H9 (cell line): ENCODE measurements around the gene CDAN1. TPM values are rescaled to one million over a fixed set of nuclear protein-coding genes. Genes with fewer than 3 reads are reported as not detected.

Experiments used
- DNase-seq: peaks from one replicate; pipeline ENCODE4 v3.0.0-alpha.2; 2017
- H2AFZ ChIP-seq: one replicate; pipeline ENCODE4 v1.6.1; 2013; ENCODE audit warnings: mild to moderate bottlenecking, low read length, control low read depth, moderate library complexity
- H2AK5ac ChIP-seq: 2 replicates; pipeline ENCODE4 v1.6.1; 2013; ENCODE audit warnings: low read length, control low read depth, mixed read lengths; ENCODE audit not compliant: insufficient read length
- H2BK120ac ChIP-seq: one replicate; pipeline ENCODE4 v1.6.1; 2013; ENCODE audit warnings: low read depth, mild to moderate bottlenecking, low read length, control low read depth, inconsistent platforms; ENCODE audit not compliant: poor library complexity, severe bottlenecking
- H2BK12ac ChIP-seq: 2 replicates; pipeline ENCODE4 v1.6.1; 2013; ENCODE audit warnings: low read length, control low read depth, mixed read lengths, low read depth; ENCODE audit not compliant: insufficient read length
- H2BK15ac ChIP-seq: 2 replicates; pipeline ENCODE4 v1.6.1; 2013; ENCODE audit warnings: low read depth, low read length, control low read depth
- H2BK20ac ChIP-seq: one replicate; pipeline ENCODE4 v1.6.1; 2013; ENCODE audit warnings: low read depth, mild to moderate bottlenecking, low read length, control low read depth, inconsistent platforms; ENCODE audit not compliant: poor library complexity, severe bottlenecking
- H2BK5ac ChIP-seq: 2 replicates; pipeline ENCODE4 v1.6.1; 2013; ENCODE audit warnings: low read length, control low read depth, mixed read lengths; ENCODE audit not compliant: insufficient read length
- H3K14ac ChIP-seq: 2 replicates; pipeline ENCODE4 v1.6.1; 2013; ENCODE audit warnings: low read length, control low read depth; ENCODE audit not compliant: insufficient read depth
- H3K18ac ChIP-seq: 2 replicates; pipeline ENCODE4 v1.6.1; 2013; ENCODE audit warnings: low read depth, mild to moderate bottlenecking, mixed read lengths, low read length, control low read depth; ENCODE audit not compliant: insufficient read length
- H3K23ac ChIP-seq: 2 replicates; pipeline ENCODE4 v1.6.1; 2013; ENCODE audit warnings: low read length, control low read depth, mixed read lengths, low read depth; ENCODE audit not compliant: insufficient read length
- H3K23me2 ChIP-seq: 2 replicates; pipeline ENCODE4 v1.6.1; 2013; ENCODE audit warnings: low read depth, mild to moderate bottlenecking, mixed read lengths, low read length, control low read depth; ENCODE audit not compliant: insufficient read length, poor library complexity, severe bottlenecking
- H3K27ac ChIP-seq: 2 replicates; pipeline ENCODE4 v1.5.1; 2013; ENCODE audit warnings: low read length, control low read depth, mixed read lengths, low read depth; ENCODE audit not compliant: insufficient read length
- H3K27me3 ChIP-seq: 2 replicates; pipeline ENCODE4 v1.6.1; 2013; ENCODE audit warnings: low read length, control low read depth, inconsistent platforms; ENCODE audit not compliant: insufficient read depth
- H3K4ac ChIP-seq: 2 replicates; pipeline ENCODE4 v1.6.1; 2013; ENCODE audit warnings: low read depth, mild to moderate bottlenecking, control low read depth, inconsistent platforms, low read length, moderate library complexity
- H3K4me1 ChIP-seq: 2 replicates; pipeline ENCODE4 v1.6.1; 2013; ENCODE audit warnings: low read length, control low read depth, inconsistent platforms; ENCODE audit not compliant: insufficient read depth
- H3K4me2 ChIP-seq: 2 replicates; pipeline ENCODE4 v1.6.1; 2013; ENCODE audit warnings: low read length, control low read depth, mixed read lengths; ENCODE audit not compliant: insufficient read length, insufficient read depth
- H3K56ac ChIP-seq: 2 replicates; pipeline ENCODE4 v1.6.1; 2013; ENCODE audit warnings: low read depth, mild to moderate bottlenecking, mixed read lengths, low read length, control low read depth; ENCODE audit not compliant: insufficient read length
- H3K79me1 ChIP-seq: 2 replicates; pipeline ENCODE4 v1.6.1; 2013; ENCODE audit warnings: low read depth, mild to moderate bottlenecking, moderate library complexity, low read length, control low read depth, inconsistent platforms; ENCODE audit not compliant: insufficient read depth, poor library complexity, severe bottlenecking
- H3K79me2 ChIP-seq: 2 replicates; pipeline ENCODE4 v1.6.1; 2013; ENCODE audit warnings: low read length, control low read depth, inconsistent platforms; ENCODE audit not compliant: insufficient read depth
- H3K9ac ChIP-seq: 2 replicates; pipeline ENCODE4 v1.6.1; 2013; ENCODE audit warnings: low read length, control low read depth, mixed read lengths; ENCODE audit not compliant: insufficient read length; ENCODE audit errors: extremely low read depth
- H3K9me3 ChIP-seq: one replicate; pipeline ENCODE4 v1.6.1; 2013; ENCODE audit warnings: low read depth, low read length, inconsistent platforms; ENCODE audit not compliant: control insufficient read depth
- H3T11ph ChIP-seq: one replicate; pipeline ENCODE4 v1.6.1; 2013; ENCODE audit warnings: mild to moderate bottlenecking, low read length, control low read depth, inconsistent platforms
- H4K20me1 ChIP-seq: one replicate; pipeline ENCODE4 v1.6.1; 2013; ENCODE audit not compliant: control insufficient read depth, insufficient read length, insufficient read depth
- H4K5ac ChIP-seq: 2 replicates; pipeline ENCODE4 v1.6.1; 2013; ENCODE audit warnings: low read depth, mild to moderate bottlenecking, mixed read lengths, low read length, control low read depth; ENCODE audit not compliant: insufficient read length
- H4K8ac ChIP-seq: replicated peaks from 2 replicates; pipeline ENCODE4 v1.6.1; 2013; ENCODE audit warnings: low read length, control low read depth, mixed read lengths, low read depth; ENCODE audit not compliant: insufficient read length
- H4K91ac ChIP-seq: 2 replicates; pipeline ENCODE4 v1.6.1; 2013; ENCODE audit warnings: low read depth, mild to moderate bottlenecking, moderate library complexity, mixed read lengths, low read length, control low read depth; ENCODE audit not compliant: insufficient read length
- H3K27ac Mint-ChIP-seq, 3 experiments: 2 replicates in 2 of 3; 3 replicates in 1 of 3; pipeline ENCODE4 v1.8.0; 2020 to 2021; ENCODE audit warnings: mixed read lengths in 3 of 3, mild to moderate bottlenecking in 1 of 3, moderate library complexity in 1 of 3
- H3K27me3 Mint-ChIP-seq: 2 replicates; pipeline ENCODE4 v1.8.0; 2021; ENCODE audit warnings: low read depth, mild to moderate bottlenecking, moderate library complexity, mixed read lengths
- H3K36me3 Mint-ChIP-seq, 3 experiments: 2 replicates in 2 of 3; 3 replicates in 1 of 3; pipeline ENCODE4 v1.8.0; 2020 to 2021; ENCODE audit warnings: low read depth in 3 of 3, mixed read lengths in 3 of 3; ENCODE audit not compliant: insufficient read depth in 1 of 3
- H3K4me1 Mint-ChIP-seq, 2 experiments: 2 replicates each; pipeline ENCODE4 v1.8.0; 2020; ENCODE audit warnings: mixed read lengths in 2 of 2
- H3K4me3 Mint-ChIP-seq, 2 experiments: 2 replicates in 1 of 2; 3 replicates in 1 of 2; pipeline ENCODE4 v1.8.0; 2020 to 2021; ENCODE audit warnings: mild to moderate bottlenecking in 2 of 2, mixed read lengths in 2 of 2, moderate library complexity in 1 of 2
- H3K9me3 Mint-ChIP-seq, 2 experiments: 2 replicates in 1 of 2; 3 replicates in 1 of 2; pipeline ENCODE4 v1.8.0; 2020; ENCODE audit warnings: mild to moderate bottlenecking in 2 of 2, mixed read lengths in 2 of 2, moderate library complexity in 1 of 2
- CTCF ChIP-seq: fragments of 200-600 bp; sonication (generic); conservative IDR thresholded peaks from 3 replicates; pipeline ENCODE4 v1.8.0; 2021; ENCODE audit warnings: antibody characterized with exemption, mild to moderate bottlenecking
- WGBS: extraction: QIAGEN DNeasy Blood & Tissue Kit; methylation state at CpG from one replicate; pipeline ENCODE4 v1.1.7; 2013; ENCODE audit warnings: missing lambda C conversion rate, low lambda C conversion rate, mixed read lengths; ENCODE audit not compliant: insufficient read length; ENCODE audit errors: extremely low coverage; 5-methylcytosine and 5-hydroxymethylcytosine counted together
- total RNA-seq: library from RNA; stranded (reverse); gene quantifications from 2 replicates; pipeline ENCODE4 v1.2.1, GENCODE V29; 2021

CDAN1 gene
- total RNA-seq, 1 experiment from 2014 or later: 20.4 TPM

- no peak overlapping the region for H3T11ph ChIP-seq
- no peaks in the 10 kb centered on the region for H4K20me1 ChIP-seq
- no peak overlapping the region for H2BK15ac ChIP-seq
- H3K9me3 Mint-ChIP-seq: no peaks in the 10 kb centered on the region
- no peaks in the 10 kb centered on the region for H3K27me3 Mint-ChIP-seq
- no CpG with 5 or more reads among the region's 8 CpGs for WGBS
- no peaks in the 10 kb centered on the region for H3K9me3 ChIP-seq
- DNase-seq: no peak
- H2BK12ac ChIP-seq: no peak overlapping the region
- no peak overlapping the region for H4K91ac ChIP-seq
- H3K23me2 ChIP-seq: no peaks in the 10 kb centered on the region
- H4K8ac ChIP-seq: no peak overlapping the region
- no peak overlapping the region for H4K5ac ChIP-seq
- no peaks in the 10 kb centered on the region for H3K79me1 ChIP-seq
- H2BK20ac ChIP-seq: no peak overlapping the region
- no peak overlapping the region for H3K4me2 ChIP-seq
- no peaks in the 10 kb centered on the region for H3K27me3 ChIP-seq
- H2BK5ac ChIP-seq: no peak overlapping the region
- H3K36me3 Mint-ChIP-seq: peaks cover 5 to 15% (median 7%) of the 10 kb centered on the region in 3 experiments; a peak in 6 of 7 replicates
- no peak overlapping the region for H3K27ac ChIP-seq
- no peak for TF ChIP-seq CTCF
- H3K79me2 ChIP-seq: no peaks in the 10 kb centered on the region
- H3K4me1 ChIP-seq: no peaks in the 10 kb centered on the region
- H3K14ac ChIP-seq: no peak overlapping the region
- no peak overlapping the region for H3K9ac ChIP-seq
- no peak overlapping the region for H3K23ac ChIP-seq
- H2BK120ac ChIP-seq: no peak overlapping the region
- no peak overlapping the region for H3K4me3 Mint-ChIP-seq
- H3K56ac ChIP-seq: no peak overlapping the region
- no peak overlapping the region for H2AFZ ChIP-seq
- no peak overlapping the region for H3K4ac ChIP-seq
- no peak overlapping the region for H3K18ac ChIP-seq
- H2AK5ac ChIP-seq: no peak overlapping the region
- no peaks in the 10 kb centered on the region for H3K4me1 Mint-ChIP-seq
- no peak overlapping the region for H3K27ac Mint-ChIP-seq
Measured at GRCh38 chr15:42686281-42686680, 50.6 kb downstream of the CDAN1 start.
